Measurements from ENCODE around the gene ZDBF2. TPM values are rescaled to one million over a fixed set of nuclear protein-coding genes. Genes with fewer than 3 reads are reported as not detected.

The ZDBF2 gene
- total RNA-seq, 1 donor from 2014 or later: 6.6 TPM

Other genes with a start within 250 kb of the ZDBF2 start
- gene INO80D, start 188.5 kb upstream of the ZDBF2 start, total RNA-seq: 13.1 TPM
- gene NDUFS1, start 115.2 kb upstream of the ZDBF2 start, total RNA-seq: 503 TPM
- 258 TPM for gene EEF1B2, start 114.8 kb upstream of the ZDBF2 start, total RNA-seq
- 68.8 TPM for gene ADAM23, start 168.9 kb downstream of the ZDBF2 start, total RNA-seq